GM19468 (cell line): ENCODE data around the gene TACO1.

ENCODE experiments used
- ATAC-seq: cut with Tn5 transposase; IDR thresholded peaks from one replicate; pipeline ENCODE4 v1.9.1; 2021; ENCODE audit warnings: mild to moderate bottlenecking, moderate library complexity, moderate number of reproducible peaks; ENCODE audit not compliant: unreplicated experiment; ENCODE audit errors: extremely low read depth

The TACO1 gene

GRCh38 chr17:63596856-63597586 is 3.7 kb upstream of the TACO1 start:
- no peak for ATAC-seq

- ATAC-seq = no peak
Observed at GRCh38 chr17:63598281-63598680, 2.4 kb upstream of the TACO1 start.

GRCh38 chr17:63601439-63602371 is 1.0 kb downstream of the TACO1 start:
- ATAC-seq = no peak

- no peak for ATAC-seq
Observed at GRCh38 chr17:63609816-63610573, 9.3 kb downstream of the TACO1 start.

- no peak for ATAC-seq
Observed at GRCh38 chr17:63610854-63611253, 10.2 kb downstream of the TACO1 start.

GRCh38 chr17:63611354-63611753 is 10.7 kb downstream of the TACO1 start:
- no peak for ATAC-seq

- ATAC-seq = no peak
Observed at GRCh38 chr17:63613663-63614062, 13.0 kb downstream of the TACO1 start.

- no peak for ATAC-seq
Observed at GRCh38 chr17:63621229-63621683, 20.6 kb downstream of the TACO1 start.

GRCh38 chr17:63621684-63622573 is 21.2 kb downstream of the TACO1 start, which contains the start of gene MAP3K3:
Gene MAP3K3 (plus strand): TSS chr17:63622417. CDS start chr17:63622760, 343 bp downstream.
- peak; percentile 91 for ATAC-seq

GRCh38 chr17:63622574-63623390 is 22.1 kb downstream of the TACO1 start:
- ATAC-seq = no peak

GRCh38 chr17:63623786-63624530 is 23.3 kb downstream of the TACO1 start:
- ATAC-seq = no peak

- no peak for ATAC-seq
Observed at GRCh38 chr17:63624531-63624880, 23.8 kb downstream of the TACO1 start.

- ATAC-seq = no peak
Observed at GRCh38 chr17:63626551-63627180, 26.0 kb downstream of the TACO1 start.

GRCh38 chr17:63629627-63630026 is 28.9 kb downstream of the TACO1 start:
- ATAC-seq = no peak

GRCh38 chr17:63631062-63631461 is 30.4 kb downstream of the TACO1 start:
- ATAC-seq = no peak

- ATAC-seq = no peak
Observed at GRCh38 chr17:63631626-63632025, 30.9 kb downstream of the TACO1 start.

GRCh38 chr17:63633742-63634141 is 33.0 kb downstream of the TACO1 start:
- no peak for ATAC-seq

GRCh38 chr17:63634163-63634562 is 33.5 kb downstream of the TACO1 start:
- ATAC-seq = no peak
